Brain microvascular endothelial cell (primary cell): Measurements from ENCODE around the gene RPS15A.

Experiments used
- DNase-seq: peaks from one replicate; pipeline ENCODE4 v3.0.0-alpha.2; 2020
- H3K27ac ChIP-seq: fragments of 250-450 bp; sonication (Bioruptor Pico); 2 replicates; pipeline ENCODE4 v1.5.1; 2020; ENCODE audit warnings: mild to moderate bottlenecking, moderate library complexity
- H3K27me3 ChIP-seq: fragments of 250-450 bp; sonication (Bioruptor Pico); replicated peaks from 2 replicates; pipeline ENCODE4 v1.5.1; 2020; ENCODE audit warnings: mild to moderate bottlenecking
- H3K36me3 ChIP-seq: fragments of 250-450 bp; sonication (Bioruptor Pico); replicated peaks from 2 replicates; pipeline ENCODE4 v1.5.1; 2020; ENCODE audit warnings: mild to moderate bottlenecking
- H3K4me3 ChIP-seq: 2 replicates; pipeline ENCODE4 v1.5.1; 2011; ENCODE audit warnings: low read depth, mild to moderate bottlenecking, control low read depth, low read length, moderate library complexity
- CTCF ChIP-seq: IDR thresholded peaks from 2 replicates; pipeline ENCODE4 v1.5.1; 2011; ENCODE audit warnings: low read depth, mild to moderate bottlenecking, moderate library complexity, low read length, control low read depth, inconsistent platforms; ENCODE audit errors: missing control alignments
- in situ Hi-C: cut with HindIII; loops from 2 replicates; pipeline ENCODE4 v1.10.0; 2017; ENCODE audit warnings: low sequenced_read_pairs, low pct_ligation_motif_present

RPS15A gene

GRCh38 chr16:18809165-18809564 is 19.0 kb upstream of the RPS15A start:
- H3K27me3 ChIP-seq, result no peaks in the 10 kb centered on the region
- in situ Hi-C loops, result no loop called here
- peaks cover 49% of the 10 kb centered on the region for H3K36me3 ChIP-seq

GRCh38 chr16:18805257-18805773 is 15.2 kb upstream of the RPS15A start:
- no peak for DNase-seq
- no peak for TF ChIP-seq CTCF

More at GRCh38 chr16:18809165-18809564, 19.0 kb upstream of the RPS15A start:
- no peak for DNase-seq
- H3K4me3 ChIP-seq, result no peak overlapping the region
- no peak overlapping the region for H3K27ac ChIP-seq
- TF ChIP-seq CTCF, result no peak

GRCh38 chr16:18804540-18804939 is 14.4 kb upstream of the RPS15A start:
- TF ChIP-seq CTCF, result no peak
- Histone ChIP-seq H3K27ac (peak overlapping the region; percentile 59), H3K4me3 (no peak overlapping the region), H3K36me3 (peaks cover 19% of the 10 kb centered on the region), H3K27me3 (no peaks in the 10 kb centered on the region)
- no peak for DNase-seq
- in situ Hi-C loops, result no loop called here

More at GRCh38 chr16:18805257-18805773, 15.2 kb upstream of the RPS15A start:
- H3K27me3 ChIP-seq, result no peaks in the 10 kb centered on the region
- in situ Hi-C loops, result no loop called here
- no peak overlapping the region for H3K4me3 ChIP-seq
- H3K36me3 ChIP-seq, result peaks cover 22% of the 10 kb centered on the region
- no peak overlapping the region for H3K27ac ChIP-seq

- no peak overlapping the region for H3K4me3 ChIP-seq
- peaks cover 12% of the 10 kb centered on the region for H3K36me3 ChIP-seq
- no peaks in the 10 kb centered on the region for H3K27me3 ChIP-seq
- TF ChIP-seq CTCF, result no peak
- no peak for DNase-seq
- H3K27ac ChIP-seq, result peak overlapping the region; percentile 59
- in situ Hi-C loops, result no loop called here
These were observed 13.7 kb upstream of the RPS15A start for GRCh38 chr16:18803569-18804462.

- Histone ChIP-seq H3K4me3 (no peak overlapping the region), H3K27me3 (no peaks in the 10 kb centered on the region), H3K36me3 (peaks cover 6% of the 10 kb centered on the region), H3K27ac (no peak overlapping the region)
- in situ Hi-C loops, result no loop called here
- no peak for DNase-seq
- no peak for TF ChIP-seq CTCF
These were observed 12.7 kb upstream of the RPS15A start for GRCh38 chr16:18802767-18803343.
